Spleen (tissue), 7 donors: ENCODE data around the gene DNAI7.

ENCODE experiments used
- POLR2A ChIP-seq, 3 donors: fragments of 450-650 bp; IDR thresholded peaks; one replicate each; pipeline ENCODE4 v1.5.1; 2017; ENCODE audit warnings: antibody characterized with exemption in 3 of 3, mild to moderate bottlenecking in 1 of 3
- TF ChIP-seq, protein P1 (sequence below), 11 experiments: fragments of 200-600 bp in 7 of 11; fragments of 450-650 bp in 4 of 11; sonication (generic) in 4 of 11; IDR thresholded peaks in 8 of 11; conservative IDR thresholded peaks in 3 of 11; 1 replicate in 7 of 11; 2 replicates in 4 of 11; pipeline versions ENCODE4 v1.4.0 to v1.8.0; 2016 to 2021; ENCODE audit warnings: antibody characterized with exemption in 11 of 11, inconsistent platforms in 4 of 11, mild to moderate bottlenecking in 1 of 11
- donor health status: DM: no; HTN: no; CAD: no; lungs with moderate emphysema.
- donor health status: DM: no; HTN: no; CAD: no.
- donor health status: DM: no; HTN: no; CAD: no.

DNA sequence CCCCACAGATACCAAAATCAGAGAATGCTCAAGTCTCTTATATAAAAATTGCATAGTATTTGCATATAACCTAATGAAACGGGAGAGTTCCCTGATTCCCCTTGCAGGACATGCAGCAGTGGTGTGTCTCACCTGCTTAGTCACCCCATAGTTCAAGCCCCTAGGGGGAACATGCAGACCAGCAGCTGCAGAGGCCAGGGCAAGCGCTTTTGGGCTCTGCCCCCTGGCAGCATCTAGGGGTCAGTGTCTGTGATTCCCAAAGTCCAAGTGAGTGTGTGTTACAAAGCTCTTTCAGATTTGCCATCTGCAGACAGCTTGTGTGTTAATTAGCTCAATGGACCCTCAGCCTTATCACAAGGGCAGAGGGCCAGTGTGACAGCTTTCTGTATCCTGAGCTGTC lies 110.1 kb downstream of the DNAI7 start:
- TF ChIP-seq POLR2A (IDR thresholded peaks at IDR 0.05) = no peak
- TF ChIP-seq, protein P1, sequence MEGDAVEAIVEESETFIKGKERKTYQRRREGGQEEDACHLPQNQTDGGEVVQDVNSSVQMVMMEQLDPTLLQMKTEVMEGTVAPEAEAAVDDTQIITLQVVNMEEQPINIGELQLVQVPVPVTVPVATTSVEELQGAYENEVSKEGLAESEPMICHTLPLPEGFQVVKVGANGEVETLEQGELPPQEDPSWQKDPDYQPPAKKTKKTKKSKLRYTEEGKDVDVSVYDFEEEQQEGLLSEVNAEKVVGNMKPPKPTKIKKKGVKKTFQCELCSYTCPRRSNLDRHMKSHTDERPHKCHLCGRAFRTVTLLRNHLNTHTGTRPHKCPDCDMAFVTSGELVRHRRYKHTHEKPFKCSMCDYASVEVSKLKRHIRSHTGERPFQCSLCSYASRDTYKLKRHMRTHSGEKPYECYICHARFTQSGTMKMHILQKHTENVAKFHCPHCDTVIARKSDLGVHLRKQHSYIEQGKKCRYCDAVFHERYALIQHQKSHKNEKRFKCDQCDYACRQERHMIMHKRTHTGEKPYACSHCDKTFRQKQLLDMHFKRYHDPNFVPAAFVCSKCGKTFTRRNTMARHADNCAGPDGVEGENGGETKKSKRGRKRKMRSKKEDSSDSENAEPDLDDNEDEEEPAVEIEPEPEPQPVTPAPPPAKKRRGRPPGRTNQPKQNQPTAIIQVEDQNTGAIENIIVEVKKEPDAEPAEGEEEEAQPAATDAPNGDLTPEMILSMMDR (IDR thresholded peaks at IDR 0.05 in 8 of 11, conservative IDR thresholded peaks at IDR 0.05 in 3 of 11) = no peak
